ENCODE measurements around the gene NUP42. TPM values are rescaled to one million over a fixed set of nuclear protein-coding genes. Genes with fewer than 3 reads are reported as not detected.

NUP42 gene
- polyA plus RNA-seq, 1 donor (not counting 4 experiments of a cell fraction or from before 2014, with no cell fraction given), result 34.2 TPM

GRCh38 chr7:23161482-23161881 lies 20.4 kb upstream of the NUP42 start:
- no peak for TF ChIP-seq EZH2 (IDR thresholded peaks at IDR 0.05; ENCODE audit: low read length)
- TF ChIP-seq, protein P1, sequence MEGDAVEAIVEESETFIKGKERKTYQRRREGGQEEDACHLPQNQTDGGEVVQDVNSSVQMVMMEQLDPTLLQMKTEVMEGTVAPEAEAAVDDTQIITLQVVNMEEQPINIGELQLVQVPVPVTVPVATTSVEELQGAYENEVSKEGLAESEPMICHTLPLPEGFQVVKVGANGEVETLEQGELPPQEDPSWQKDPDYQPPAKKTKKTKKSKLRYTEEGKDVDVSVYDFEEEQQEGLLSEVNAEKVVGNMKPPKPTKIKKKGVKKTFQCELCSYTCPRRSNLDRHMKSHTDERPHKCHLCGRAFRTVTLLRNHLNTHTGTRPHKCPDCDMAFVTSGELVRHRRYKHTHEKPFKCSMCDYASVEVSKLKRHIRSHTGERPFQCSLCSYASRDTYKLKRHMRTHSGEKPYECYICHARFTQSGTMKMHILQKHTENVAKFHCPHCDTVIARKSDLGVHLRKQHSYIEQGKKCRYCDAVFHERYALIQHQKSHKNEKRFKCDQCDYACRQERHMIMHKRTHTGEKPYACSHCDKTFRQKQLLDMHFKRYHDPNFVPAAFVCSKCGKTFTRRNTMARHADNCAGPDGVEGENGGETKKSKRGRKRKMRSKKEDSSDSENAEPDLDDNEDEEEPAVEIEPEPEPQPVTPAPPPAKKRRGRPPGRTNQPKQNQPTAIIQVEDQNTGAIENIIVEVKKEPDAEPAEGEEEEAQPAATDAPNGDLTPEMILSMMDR (optimal IDR thresholded peaks at IDR 0.05 in 1 of 3, IDR thresholded peaks at IDR 0.05 in 1 of 3, conservative IDR thresholded peaks at IDR 0.05 in 1 of 3; ENCODE audit: extremely low read depth in 1 of 3, insufficient read depth in 2 of 3, low read length in 3 of 3), result no peak
- H3K9me3 ChIP-seq (ENCODE audit: control insufficient read depth, low read depth, low read length), result no peaks in the 10 kb centered on the region
- dilution Hi-C loops (cut with MboI; ENCODE audit: extremely low pct_ligation_motif_present, low sequenced_read_pairs), result no loop called here

DNA sequence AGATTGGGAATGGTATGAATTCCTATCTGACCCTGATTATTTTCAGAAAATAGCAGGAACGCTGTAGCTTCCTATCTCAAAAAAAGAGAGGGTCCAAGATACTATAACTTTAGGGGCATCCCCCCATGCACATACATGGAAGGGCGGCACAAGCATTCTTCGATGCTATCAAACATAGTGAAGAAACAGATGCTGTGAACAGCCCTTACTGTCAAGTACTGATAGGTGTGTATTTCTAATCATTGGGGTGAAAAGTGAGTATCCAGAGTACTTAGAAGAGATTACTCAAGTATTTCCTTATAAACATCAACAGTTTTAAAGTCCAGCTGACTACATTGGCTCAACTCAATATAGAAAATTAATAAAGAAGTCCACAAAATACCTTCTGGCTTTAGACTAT lies 17.0 kb upstream of the NUP42 start:
- Histone ChIP-seq H2AFZ (ENCODE audit: control insufficient read depth, low read length) (no peak overlapping the region), H3K79me2 (ENCODE audit: control insufficient read depth, insufficient read depth, low read length) (no peaks in the 10 kb centered on the region), H3K4me3 (ENCODE audit: control insufficient read depth in 2 of 3, extremely low read depth in 1 of 3, insufficient read depth in 2 of 3, low read depth in 1 of 3, low read length in 3 of 3) (no peak overlapping the region), H3K9ac (ENCODE audit: control insufficient read depth, extremely low read depth, insufficient read depth, low read length) (no peak overlapping the region), H3K27me3 (ENCODE audit: control insufficient read depth, extremely low read depth, insufficient read depth, low read length) (no peaks in the 10 kb centered on the region), H3K4me1 (ENCODE audit: control insufficient read depth, extremely low read depth, insufficient read depth, low read length) (no peaks in the 10 kb centered on the region), H3K36me3 (ENCODE audit: control insufficient read depth in 2 of 2, extremely low read depth in 1 of 2, insufficient read depth in 2 of 2, low read length in 2 of 2) (peaks cover 0 to 1% of the 10 kb centered on the region in 2 experiments), H3K9me3 (ENCODE audit: control insufficient read depth, low read depth, low read length) (no peaks in the 10 kb centered on the region), H4K20me1 (ENCODE audit: control insufficient read depth, extremely low read depth, insufficient read depth, low read length) (no peaks in the 10 kb centered on the region), H3K9me1 (ENCODE audit: control insufficient read depth, extremely low read depth, insufficient read depth, low read length) (no peaks in the 10 kb centered on the region), H3K27ac (ENCODE audit: control insufficient read depth, insufficient read depth, low read length) (no peak overlapping the region), H3K4me2 (ENCODE audit: control insufficient read depth, extremely low read depth, insufficient read depth, low read depth, low read length) (no peak overlapping the region)
- FAIRE-seq (no peak), DNase-seq (ENCODE audit: low read depth, low spot score) (no peak)
- TF ChIP-seq EZH2 (IDR thresholded peaks at IDR 0.05; ENCODE audit: low read length), result no peak
- TF ChIP-seq, protein P1 (optimal IDR thresholded peaks at IDR 0.05 in 1 of 3, IDR thresholded peaks at IDR 0.05 in 1 of 3, conservative IDR thresholded peaks at IDR 0.05 in 1 of 3; ENCODE audit: extremely low read depth in 1 of 3, insufficient read depth in 2 of 3, low read length in 3 of 3), result no peak
- dilution Hi-C loops (cut with MboI; ENCODE audit: extremely low pct_ligation_motif_present, low sequenced_read_pairs), result no loop called here

More at GRCh38 chr7:23161482-23161881, 20.4 kb upstream of the NUP42 start:
- no peak for DNase-seq (ENCODE audit: low read depth, low spot score)
- H4K20me1 ChIP-seq (ENCODE audit: control insufficient read depth, extremely low read depth, insufficient read depth, low read length), result no peaks in the 10 kb centered on the region
- no peaks in the 10 kb centered on the region for H3K27me3 ChIP-seq (ENCODE audit: control insufficient read depth, extremely low read depth, insufficient read depth, low read length)
- FAIRE-seq, result no peak
- no peaks in the 10 kb centered on the region for H3K9me1 ChIP-seq (ENCODE audit: control insufficient read depth, extremely low read depth, insufficient read depth, low read length)
- no peak overlapping the region for H3K4me2 ChIP-seq (ENCODE audit: control insufficient read depth, extremely low read depth, insufficient read depth, low read depth, low read length)
- peaks cover 0 to 1% of the 10 kb centered on the region in 2 experiments for H3K36me3 ChIP-seq (ENCODE audit: control insufficient read depth in 2 of 2, extremely low read depth in 1 of 2, insufficient read depth in 2 of 2, low read length in 2 of 2)
- H3K79me2 ChIP-seq (ENCODE audit: control insufficient read depth, insufficient read depth, low read length), result no peaks in the 10 kb centered on the region
- H2AFZ ChIP-seq (ENCODE audit: control insufficient read depth, low read length), result no peak overlapping the region
- no peak overlapping the region for H3K27ac ChIP-seq (ENCODE audit: control insufficient read depth, insufficient read depth, low read length)
- no peak overlapping the region for H3K9ac ChIP-seq (ENCODE audit: control insufficient read depth, extremely low read depth, insufficient read depth, low read length)
- no peaks in the 10 kb centered on the region for H3K4me1 ChIP-seq (ENCODE audit: control insufficient read depth, extremely low read depth, insufficient read depth, low read length)
- H3K4me3 ChIP-seq (ENCODE audit: control insufficient read depth in 2 of 3, extremely low read depth in 1 of 3, insufficient read depth in 2 of 3, low read depth in 1 of 3, low read length in 3 of 3), result no peak overlapping the region

Measured in keratinocyte (primary cell).